ENCODE data around the gene NT5DC2. TPM values are rescaled to one million over a fixed set of nuclear protein-coding genes. Genes with fewer than 3 reads are reported as not detected.

NT5DC2 gene
- total and polyA plus RNA-seq, 10 of the 15 experiments (the other 5 are each of a cell fraction or from before 2014, with no cell fraction given): 21.6 to 135 (median 66.8) TPM

DNA sequence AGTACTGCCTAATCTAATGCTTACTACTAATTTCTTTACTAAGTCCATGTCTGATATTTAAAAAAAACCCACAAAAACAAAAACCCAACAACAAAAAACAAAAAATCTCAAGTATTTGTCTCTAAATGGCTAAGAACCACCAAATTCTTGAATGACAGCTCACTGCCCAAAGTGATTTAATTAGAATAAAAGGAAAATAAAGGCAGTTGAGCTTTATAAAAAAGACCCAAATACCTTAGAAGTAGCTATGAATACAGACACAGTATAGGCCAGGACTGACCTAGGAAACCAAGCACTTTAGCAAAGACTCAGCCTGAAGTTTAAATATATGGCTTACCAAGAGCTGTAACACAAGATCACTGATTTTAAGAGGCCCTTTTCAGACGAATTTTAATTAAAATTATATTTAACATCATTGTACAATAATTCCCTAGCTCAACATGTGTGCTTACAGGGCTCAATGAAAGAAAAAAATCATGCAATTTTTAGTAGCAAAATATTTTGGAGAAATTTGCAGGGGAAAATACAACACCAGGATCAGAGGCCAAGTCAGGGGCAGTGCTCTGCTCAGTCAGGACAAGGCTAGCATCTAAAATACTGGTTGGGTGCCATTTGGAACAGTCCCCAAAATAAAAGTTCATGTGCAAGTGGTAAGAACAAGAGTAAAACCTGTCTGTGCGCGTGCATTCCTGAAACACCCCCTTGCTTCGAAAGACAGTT lies 27.5 kb upstream of the NT5DC2 start:
- DNase-seq (ENCODE audit: low read depth, low spot score) (no peak), ATAC-seq (no peak), FAIRE-seq (no peak)
- ChIA-PET POLR2A (interaction anchor here (0.6 kb wide), 1 partner anchor 80 kb away, joined by 4 read pairs; no protein-coding TSS in a partner anchor), SMC1A (ENCODE audit: uncharacterized antibody, unreplicated experiment) (interaction anchor here (0.6 to 1.9 kb wide), 3 partner anchors 14 to 20 kb away, joined by 3 to 6 read pairs (median 4); no protein-coding TSS in a partner anchor), RAD21 (ENCODE audit: unreplicated experiment) (no interaction called here), CTCF (interaction anchor here (0.6 to 1.3 kb wide), 3 partner anchors 10 to 94 kb away, joined by 3 read pairs; no protein-coding TSS in a partner anchor)
- Histone ChIP-seq H3K36me3 (ENCODE audit: control insufficient read depth in 2 of 2, insufficient read depth in 2 of 2, low read length in 1 of 2) (peaks cover 6 to 31% of the 10 kb centered on the region in 2 experiments), H3K4me3 (no peak overlapping the region), H3K9me3 (replicated peaks; ENCODE audit: control insufficient read depth, insufficient read depth, low read length) (no peaks in the 10 kb centered on the region), H3K9ac (ENCODE audit: control insufficient read depth, insufficient read depth, low read length) (no peak overlapping the region), H4K20me1 (ENCODE audit: control insufficient read depth, insufficient read depth) (no peaks in the 10 kb centered on the region), H3K4me2 (ENCODE audit: control insufficient read depth, insufficient read depth) (no peak overlapping the region), H3K4me1 (ENCODE audit: control insufficient read depth, insufficient read depth, low read length) (no peaks in the 10 kb centered on the region), H3K27ac (ENCODE audit: control insufficient read depth, insufficient read depth) (no peak overlapping the region), H2AFZ (ENCODE audit: control insufficient read depth, low read depth, low read length) (no peak overlapping the region), H3K27me3 (replicated peaks in 1 of 2; ENCODE audit: control insufficient read depth in 2 of 2, insufficient read depth in 2 of 2, low read length in 1 of 2) (no peaks in the 10 kb centered on the region), H3K79me2 (ENCODE audit: control insufficient read depth, insufficient read depth, low read length) (no peaks in the 10 kb centered on the region)
- WGBS (ENCODE audit: insufficient coverage, insufficient replicate concordance, low lambda C conversion rate, missing lambda C conversion rate): 75% methylated on average over 4 of the region's 4 CpGs
- no TSS peak for BruUV-seq (replicated peaks)
- in situ Hi-C loops (cut with MboI): no loop called here
- intact Hi-C loops (cut with micrococcal nuclease; ENCODE audit: unreplicated experiment): no loop called here
- TF ChIP-seq ASH2L (IDR thresholded peaks at IDR 0.05; ENCODE audit: borderline replicate concordance, low read depth) (no peak), RFX5 (IDR thresholded peaks at IDR 0.05; ENCODE audit: low read depth, low read length) (no peak), KAT2A (conservative IDR thresholded peaks at IDR 0.05; ENCODE audit: control insufficient read depth, low read depth, low read length) (no peak), SPI1 (IDR thresholded peaks at IDR 0.05; ENCODE audit: borderline replicate concordance, insufficient read depth, low read depth, low read length) (no peak), NFYA (IDR thresholded peaks at IDR 0.05; ENCODE audit: borderline replicate concordance, low read depth, low read length) (no peak), POLR2A (IDR thresholded peaks at IDR 0.05; ENCODE audit: low read depth, low read length) (no peak), SIX5 (IDR thresholded peaks at IDR 0.05; ENCODE audit: low read depth, low read length, severe bottlenecking) (no peak), RAD21 (IDR thresholded peaks at IDR 0.05; ENCODE audit: insufficient read depth, low read depth, low read length) (no peak), MEF2A (IDR thresholded peaks at IDR 0.05; ENCODE audit: insufficient read depth, low read depth, low read length) (no peak), RELA (IDR thresholded peaks at IDR 0.05; ENCODE audit: borderline replicate concordance, partially characterized antibody) (no peak)
- TF ChIP-seq, protein P1, sequence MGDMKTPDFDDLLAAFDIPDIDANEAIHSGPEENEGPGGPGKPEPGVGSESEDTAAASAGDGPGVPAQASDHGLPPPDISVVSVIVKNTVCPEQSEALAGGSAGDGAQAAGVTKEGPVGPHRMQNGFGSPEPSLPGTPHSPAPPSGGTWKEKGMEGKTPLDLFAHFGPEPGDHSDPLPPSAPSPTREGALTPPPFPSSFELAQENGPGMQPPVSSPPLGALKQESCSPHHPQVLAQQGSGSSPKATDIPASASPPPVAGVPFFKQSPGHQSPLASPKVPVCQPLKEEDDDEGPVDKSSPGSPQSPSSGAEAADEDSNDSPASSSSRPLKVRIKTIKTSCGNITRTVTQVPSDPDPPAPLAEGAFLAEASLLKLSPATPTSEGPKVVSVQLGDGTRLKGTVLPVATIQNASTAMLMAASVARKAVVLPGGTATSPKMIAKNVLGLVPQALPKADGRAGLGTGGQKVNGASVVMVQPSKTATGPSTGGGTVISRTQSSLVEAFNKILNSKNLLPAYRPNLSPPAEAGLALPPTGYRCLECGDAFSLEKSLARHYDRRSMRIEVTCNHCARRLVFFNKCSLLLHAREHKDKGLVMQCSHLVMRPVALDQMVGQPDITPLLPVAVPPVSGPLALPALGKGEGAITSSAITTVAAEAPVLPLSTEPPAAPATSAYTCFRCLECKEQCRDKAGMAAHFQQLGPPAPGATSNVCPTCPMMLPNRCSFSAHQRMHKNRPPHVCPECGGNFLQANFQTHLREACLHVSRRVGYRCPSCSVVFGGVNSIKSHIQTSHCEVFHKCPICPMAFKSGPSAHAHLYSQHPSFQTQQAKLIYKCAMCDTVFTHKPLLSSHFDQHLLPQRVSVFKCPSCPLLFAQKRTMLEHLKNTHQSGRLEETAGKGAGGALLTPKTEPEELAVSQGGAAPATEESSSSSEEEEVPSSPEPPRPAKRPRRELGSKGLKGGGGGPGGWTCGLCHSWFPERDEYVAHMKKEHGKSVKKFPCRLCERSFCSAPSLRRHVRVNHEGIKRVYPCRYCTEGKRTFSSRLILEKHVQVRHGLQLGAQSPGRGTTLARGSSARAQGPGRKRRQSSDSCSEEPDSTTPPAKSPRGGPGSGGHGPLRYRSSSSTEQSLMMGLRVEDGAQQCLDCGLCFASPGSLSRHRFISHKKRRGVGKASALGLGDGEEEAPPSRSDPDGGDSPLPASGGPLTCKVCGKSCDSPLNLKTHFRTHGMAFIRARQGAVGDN (IDR thresholded peaks at IDR 0.05): no peak
- TF ChIP-seq, protein P2, sequence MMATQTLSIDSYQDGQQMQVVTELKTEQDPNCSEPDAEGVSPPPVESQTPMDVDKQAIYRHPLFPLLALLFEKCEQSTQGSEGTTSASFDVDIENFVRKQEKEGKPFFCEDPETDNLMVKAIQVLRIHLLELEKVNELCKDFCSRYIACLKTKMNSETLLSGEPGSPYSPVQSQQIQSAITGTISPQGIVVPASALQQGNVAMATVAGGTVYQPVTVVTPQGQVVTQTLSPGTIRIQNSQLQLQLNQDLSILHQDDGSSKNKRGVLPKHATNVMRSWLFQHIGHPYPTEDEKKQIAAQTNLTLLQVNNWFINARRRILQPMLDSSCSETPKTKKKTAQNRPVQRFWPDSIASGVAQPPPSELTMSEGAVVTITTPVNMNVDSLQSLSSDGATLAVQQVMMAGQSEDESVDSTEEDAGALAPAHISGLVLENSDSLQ (IDR thresholded peaks at IDR 0.05): no peak
